Muscle layer of duodenum (tissue), 2 donors: ENCODE results near the gene EID2B.
A peak's percentile ranks its signal among the peaks of the same experiment; 100 is the strongest.

Source experiments
- H3K27ac ChIP-seq: one replicate; pipeline ENCODE4 v1.7.0; 2013; ENCODE audit warnings: mild to moderate bottlenecking, low read length
- H3K27me3 ChIP-seq: one replicate; pipeline ENCODE4 v1.7.0; 2013; ENCODE audit warnings: low read depth, mild to moderate bottlenecking, control low read depth, low read length
- H3K36me3 ChIP-seq, 2 donors: one replicate each; pipeline ENCODE4 v1.7.0; 2013; ENCODE audit warnings: low read length in 2 of 2, control low read depth in 1 of 2, mild to moderate bottlenecking in 1 of 2; ENCODE audit not compliant: insufficient read depth in 2 of 2, control insufficient read depth in 1 of 2
- H3K4me1 ChIP-seq, 2 donors: one replicate each; pipeline ENCODE4 v1.7.0; 2013; ENCODE audit warnings: low read length in 2 of 2, mild to moderate bottlenecking in 2 of 2, control low read depth in 1 of 2, moderate library complexity in 1 of 2; ENCODE audit not compliant: insufficient read depth in 2 of 2, control insufficient read depth in 1 of 2
- H3K4me3 ChIP-seq, 2 donors: one replicate each; pipeline ENCODE4 v1.7.0; 2013; ENCODE audit warnings: low read length in 2 of 2, low read depth in 1 of 2, mild to moderate bottlenecking in 1 of 2
- H3K9me3 ChIP-seq, 2 donors: one replicate each; pipeline ENCODE4 v1.7.0; 2013; ENCODE audit warnings: low read length in 2 of 2, control low read depth in 1 of 2, mild to moderate bottlenecking in 1 of 2; ENCODE audit not compliant: control insufficient read depth in 1 of 2
- donor health status: healthy.

The EID2B gene

DNA sequence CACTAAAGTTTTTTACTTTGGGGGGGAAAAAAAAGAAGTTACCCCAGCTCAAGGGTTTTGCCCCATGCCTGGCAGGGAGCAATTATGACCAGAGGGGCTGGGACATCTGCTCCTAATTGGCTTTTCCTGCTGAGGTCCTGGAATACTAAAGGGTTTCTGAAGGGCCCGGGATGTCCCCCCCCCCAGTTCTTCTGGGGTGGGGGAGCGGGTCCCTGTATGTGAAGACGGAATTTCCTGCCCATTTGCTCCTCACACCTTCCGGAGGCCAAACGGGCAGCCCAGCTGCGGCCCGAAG lies 35.0 kb downstream of the EID2B start:
- no peaks in the 10 kb centered on the region for H3K9me3 ChIP-seq
- H3K4me1 ChIP-seq = peaks cover 3 to 19% of the 10 kb centered on the region in 2 donors
- H3K27ac ChIP-seq = no peak overlapping the region
- peaks cover 27% of the 10 kb centered on the region for H3K27me3 ChIP-seq
- peak overlapping the region in 1 of 2 donors; percentile 40 for H3K4me3 ChIP-seq
- H3K36me3 ChIP-seq = no peaks in the 10 kb centered on the region

DNA sequence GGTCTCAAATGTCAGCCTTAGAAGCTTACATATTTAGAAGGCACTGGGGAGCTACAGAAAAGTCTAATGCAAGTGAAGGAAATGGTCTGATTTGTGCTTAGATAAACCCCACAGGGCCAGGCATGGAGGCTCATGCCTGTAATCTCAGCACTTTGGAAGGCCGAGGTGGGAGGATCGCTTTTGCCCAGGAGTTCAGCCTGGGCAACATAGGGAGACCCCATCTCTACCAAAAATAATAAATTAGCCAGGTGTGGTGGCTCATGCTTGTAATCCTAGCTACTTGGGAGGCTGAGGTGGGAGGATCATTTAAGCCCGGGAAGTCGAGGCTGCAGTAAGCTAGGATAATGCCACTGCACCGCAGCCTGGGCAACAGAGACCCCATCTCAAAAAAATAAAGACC lies 36.6 kb downstream of the EID2B start:
- H3K36me3 ChIP-seq = peaks cover 0 to 12% of the 10 kb centered on the region in 2 donors
- H3K4me3 ChIP-seq = no peak overlapping the region
- no peak overlapping the region for H3K27ac ChIP-seq
- peaks cover 3 to 19% of the 10 kb centered on the region in 2 donors for H3K4me1 ChIP-seq
- peaks cover 27% of the 10 kb centered on the region for H3K27me3 ChIP-seq
- H3K9me3 ChIP-seq = no peaks in the 10 kb centered on the region

DNA sequence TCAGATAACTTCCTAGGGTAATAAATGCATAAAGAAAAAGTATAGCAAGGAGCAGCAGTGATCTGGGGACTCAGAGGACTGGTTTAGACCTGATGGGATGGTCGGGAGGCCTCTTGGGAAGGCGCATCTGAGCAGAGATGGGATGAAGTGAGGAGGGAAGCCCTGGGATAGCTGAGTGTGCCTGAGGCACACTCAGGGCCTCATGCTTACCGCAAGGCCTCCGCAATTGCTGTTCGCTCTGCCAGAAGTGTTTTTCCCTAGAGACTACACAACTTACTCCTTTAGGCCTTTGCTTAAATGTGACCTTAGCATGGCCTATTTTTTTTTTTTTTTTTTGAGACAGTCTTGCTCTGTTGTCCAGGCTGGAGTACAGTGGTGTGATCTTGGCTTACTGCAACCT lies 38.0 kb downstream of the EID2B start:
- Histone ChIP-seq H3K4me1 (peaks cover 3 to 19% of the 10 kb centered on the region in 2 donors), H3K9me3 (no peaks in the 10 kb centered on the region), H3K27me3 (peaks cover 17% of the 10 kb centered on the region), H3K36me3 (peaks cover 4 to 22% of the 10 kb centered on the region in 2 donors), H3K4me3 (no peak overlapping the region), H3K27ac (no peak overlapping the region)

DNA sequence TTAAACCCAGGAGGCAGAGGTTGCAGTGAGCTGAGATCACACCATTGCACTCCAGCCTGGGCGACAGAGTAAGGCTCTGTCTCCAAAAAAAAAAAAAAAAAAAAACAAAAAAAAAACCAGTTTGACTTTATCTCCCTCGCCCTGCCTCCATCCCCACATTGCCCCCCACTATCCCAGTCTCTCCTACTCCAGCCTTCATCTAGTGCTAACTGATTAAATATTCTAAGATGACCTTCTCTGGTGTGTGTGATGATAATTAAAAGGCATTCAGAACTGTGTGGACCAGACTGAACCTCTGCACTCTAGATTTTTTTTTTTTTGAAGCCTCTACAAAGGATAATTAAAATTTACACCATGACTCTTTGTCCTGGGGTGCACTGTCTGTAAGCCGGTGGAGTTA lies 39.9 kb downstream of the EID2B start:
- Histone ChIP-seq H3K4me3 (no peak overlapping the region), H3K9me3 (no peaks in the 10 kb centered on the region), H3K27ac (no peak overlapping the region), H3K4me1 (peaks cover 0 to 3% of the 10 kb centered on the region in 2 donors), H3K36me3 (peaks cover 20 to 41% of the 10 kb centered on the region in 2 donors), H3K27me3 (peaks cover 4% of the 10 kb centered on the region)

DNA sequence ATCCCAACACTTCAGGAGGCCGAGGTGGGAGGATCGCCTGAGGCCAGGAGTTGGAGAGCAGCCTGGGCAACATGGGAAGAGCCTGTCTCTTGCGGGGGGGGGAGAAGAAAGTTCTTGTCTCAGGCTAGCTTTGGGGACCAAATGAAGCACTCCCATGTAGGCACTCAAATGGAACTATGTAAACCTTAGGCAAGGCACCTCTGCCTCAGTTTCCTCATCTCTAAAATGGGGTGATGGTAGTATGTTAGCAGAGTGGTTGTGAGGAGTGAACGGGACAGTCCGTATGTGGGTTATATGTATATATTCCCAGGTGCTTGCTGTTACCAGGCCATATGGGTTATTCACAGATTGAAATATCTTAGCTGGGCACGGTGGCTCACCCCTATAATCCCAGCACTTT lies 40.4 kb downstream of the EID2B start:
- Histone ChIP-seq H3K4me3 (no peak overlapping the region), H3K27me3 (no peaks in the 10 kb centered on the region), H3K4me1 (no peaks in the 10 kb centered on the region), H3K36me3 (peaks cover 20 to 43% of the 10 kb centered on the region in 2 donors), H3K9me3 (no peaks in the 10 kb centered on the region), H3K27ac (no peak overlapping the region)

DNA sequence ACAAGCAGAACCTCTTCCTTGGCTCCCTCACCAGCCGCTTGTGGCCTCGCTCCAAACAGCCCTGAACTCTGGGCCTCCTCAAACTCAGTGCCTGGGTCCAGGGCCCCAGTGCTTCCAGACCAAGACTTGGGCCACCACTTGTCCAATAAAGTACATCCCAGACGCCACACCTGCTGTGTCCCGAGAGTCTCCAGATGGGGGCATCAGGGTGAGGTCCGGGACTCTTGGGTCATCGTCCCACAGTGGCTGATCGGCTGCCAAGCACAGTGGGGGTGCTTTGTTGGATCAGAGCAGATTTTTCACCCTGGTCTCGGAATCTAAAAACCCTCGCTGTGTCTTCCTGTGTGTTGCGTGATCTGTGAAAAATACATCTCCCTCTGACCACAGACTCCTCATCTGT lies 42.9 kb downstream of the EID2B start:
- Histone ChIP-seq H3K9me3 (no peaks in the 10 kb centered on the region), H3K36me3 (peaks cover 39 to 64% of the 10 kb centered on the region in 2 donors), H3K4me3 (no peak overlapping the region), H3K4me1 (no peaks in the 10 kb centered on the region), H3K27me3 (no peaks in the 10 kb centered on the region), H3K27ac (no peak overlapping the region)

DNA sequence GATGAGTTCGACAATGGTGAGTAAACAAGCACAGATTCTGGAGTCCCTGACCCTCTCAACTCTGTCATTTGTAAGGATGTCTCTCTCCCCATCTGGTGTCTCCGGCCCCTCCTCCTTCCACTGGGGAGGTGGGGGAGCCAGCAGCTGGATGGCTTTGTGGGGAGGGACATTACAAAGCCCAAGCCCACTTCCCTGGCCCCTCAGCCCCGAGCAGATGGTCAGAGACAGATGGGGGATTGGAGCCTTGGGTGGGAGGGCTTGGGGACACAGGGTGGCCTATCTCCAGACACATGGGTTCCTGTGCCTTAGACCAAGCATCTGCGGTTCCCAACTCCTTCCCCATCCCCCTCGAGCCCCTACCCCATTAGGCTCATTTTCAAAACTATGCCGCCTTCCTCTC lies 49.5 kb downstream of the EID2B start:
- Histone ChIP-seq H3K4me1 (peaks cover 7 to 18% of the 10 kb centered on the region in 2 donors), H3K36me3 (peaks cover 23 to 31% of the 10 kb centered on the region in 2 donors), H3K27me3 (no peaks in the 10 kb centered on the region)

DNA sequence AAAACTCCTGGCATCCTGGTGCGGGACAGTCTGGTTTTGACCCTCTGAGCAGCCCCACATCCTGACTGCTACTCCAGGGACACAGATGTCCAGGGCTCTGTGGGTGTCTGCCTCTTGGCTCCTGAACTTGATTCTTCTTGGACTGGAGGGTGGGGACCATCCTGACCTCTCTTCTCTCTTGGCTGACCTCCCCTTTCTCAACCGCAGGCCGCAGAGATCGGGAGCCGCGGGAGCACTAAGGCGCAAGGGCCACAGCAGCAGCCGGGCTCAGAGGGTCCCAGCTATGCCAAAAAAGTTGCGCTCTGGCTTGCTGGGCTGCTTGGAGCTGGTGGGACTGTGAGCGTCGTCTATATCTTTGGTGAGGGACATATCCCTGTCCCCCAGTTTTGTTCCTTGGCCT lies 51.0 kb downstream of the EID2B start:
- H3K9me3 ChIP-seq = no peaks in the 10 kb centered on the region
- peaks cover 15 to 25% of the 10 kb centered on the region in 2 donors for H3K36me3 ChIP-seq
- peaks cover 7 to 18% of the 10 kb centered on the region in 2 donors for H3K4me1 ChIP-seq
- peak overlapping the region; percentile 99 to 100 for H3K4me3 ChIP-seq
- peak overlapping the region; percentile 63 for H3K27ac ChIP-seq
- no peaks in the 10 kb centered on the region for H3K27me3 ChIP-seq

More for the DNA sequence above, 49.5 kb downstream of the EID2B start:
- Histone ChIP-seq H3K9me3 (no peaks in the 10 kb centered on the region), H3K27ac (no peak overlapping the region), H3K4me3 (no peak overlapping the region)

DNA sequence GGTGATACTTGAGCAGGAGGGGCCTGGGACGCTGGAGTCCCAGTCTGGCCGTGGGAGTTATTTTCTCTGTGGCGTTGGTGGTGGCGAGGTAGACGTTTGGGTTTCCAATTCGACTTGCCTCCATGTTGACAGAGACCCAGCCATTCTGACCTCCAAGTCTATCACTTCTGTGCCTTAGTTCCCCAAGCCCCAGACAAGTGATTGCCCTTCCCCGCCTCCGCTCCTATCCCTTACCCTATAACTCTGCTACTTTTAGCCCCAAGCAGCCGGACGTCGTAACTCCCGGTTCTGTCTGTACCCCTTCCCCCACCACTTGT lies 51.5 kb downstream of the EID2B start:
- Histone ChIP-seq H3K36me3 (peaks cover 15 to 26% of the 10 kb centered on the region in 2 donors), H3K27me3 (no peaks in the 10 kb centered on the region)

More for the DNA sequence above, 51.5 kb downstream of the EID2B start:
- peak overlapping the region; percentile 99 to 100 for H3K4me3 ChIP-seq
- H3K27ac ChIP-seq = peak overlapping the region; percentile 63
- H3K9me3 ChIP-seq = no peaks in the 10 kb centered on the region
- peaks cover 7 to 18% of the 10 kb centered on the region in 2 donors for H3K4me1 ChIP-seq
